HepG2 (cell line): ENCODE results near the gene FRMD4B. TPM values are rescaled to one million over a fixed set of nuclear protein-coding genes. Genes with fewer than 3 reads are reported as not detected.
A peak's percentile ranks its signal among the peaks of the same experiment; 100 is the strongest.

Source experiments
- ATAC-seq: fragments of 200-7000 bp; cut with Tn5 transposase; 3 replicates; pipeline ENCODE4 v1.9.1; 2020; ENCODE audit warnings: mild to moderate bottlenecking, moderate library complexity
- BruUV-seq: library from RNA; stranded (reverse); fragments of 400-500 nt; replicated peaks from 2 replicates; lab custom pipeline; 2021; lab: Mats Ljungman, UMichigan
- CTCF ChIA-PET: fragments of 300-600 bp; formaldehyde crosslinking; extraction: SDS; loops from one replicate; lab custom pipeline; 2021; ENCODE audit warnings: low total read pairs, inconsistent platforms, low intra/inter-chr PET ratio; lab: Yijun Ruan, JAX
- POLR2A ChIA-PET: fragments of 350-600 bp; sonication (Branson Sonifier 250); formaldehyde crosslinking; loops from one replicate; lab custom pipeline; 2020; ENCODE audit warnings: antibody characterized with exemption, inconsistent platforms; lab: Yijun Ruan, JAX
- DNase-seq: peaks from one replicate; pipeline ENCODE4 v3.0.0-alpha.2; 2015; ENCODE audit warnings: low spot score
- FAIRE-seq: peaks from 3 replicates; lab custom pipeline; 2011; peaks lifted over from hg19 to GRCh38; lab: Jason Lieb, UNC
- H2AFZ ChIP-seq: one replicate; pipeline ENCODE4 v1.6.1; 2011; ENCODE audit warnings: low read length, inconsistent platforms
- H3K27ac ChIP-seq: fragments of 300-600 bp; 3 replicates; pipeline ENCODE4 v1.8.0; 2011; ENCODE audit warnings: mixed run types, mild to moderate bottlenecking, mixed read lengths, low read length, inconsistent platforms; ENCODE audit not compliant: insufficient read depth; ENCODE audit errors: extremely low read length
- H3K27me3 ChIP-seq, 2 experiments: fragments of 200-600 bp in 1 of 2; 2 replicates in 1 of 2; 3 replicates in 1 of 2; pipeline versions ENCODE4 v1.6.0 to v1.8.0; 2011; ENCODE audit warnings: low read length in 2 of 2, mild to moderate bottlenecking in 2 of 2, moderate library complexity in 2 of 2, inconsistent platforms in 1 of 2; ENCODE audit not compliant: insufficient read depth in 2 of 2, control insufficient read depth in 1 of 2
- H3K36me3 ChIP-seq, 2 experiments: fragments of 200-600 bp in 1 of 2; replicated peaks in 1 of 2; 2 replicates in 1 of 2; 3 replicates in 1 of 2; pipeline versions ENCODE4 v1.5.1 to v1.8.0; 2011; ENCODE audit warnings: low read length in 2 of 2, inconsistent platforms in 1 of 2; ENCODE audit not compliant: insufficient read depth in 2 of 2, control insufficient read depth in 1 of 2
- H3K4me1 ChIP-seq: 2 replicates; pipeline ENCODE4 v1.5.1; 2012; ENCODE audit warnings: low read length, inconsistent platforms; ENCODE audit not compliant: insufficient read depth
- H3K4me2 ChIP-seq: 2 replicates; pipeline ENCODE4 v1.6.0; 2011; ENCODE audit warnings: low read depth, low read length, inconsistent platforms
- H3K4me3 ChIP-seq, 3 experiments: fragments of 200-600 bp in 1 of 3; sonication (generic), shearing (Covaris generic) in 1 of 3; replicated peaks in 1 of 3; 2 replicates each; pipeline ENCODE4 v1.5.1; 2011 to 2016; ENCODE audit warnings: low read length in 3 of 3, inconsistent platforms in 2 of 3, low read depth in 2 of 3, mild to moderate bottlenecking in 2 of 3, control low read depth in 1 of 3, mixed read lengths in 1 of 3; ENCODE audit not compliant: insufficient read depth in 1 of 3
- H3K79me2 ChIP-seq: one replicate; pipeline ENCODE4 v1.6.1; 2011; ENCODE audit warnings: low read length, inconsistent platforms; ENCODE audit not compliant: insufficient read depth
- H3K9ac ChIP-seq: 2 replicates; pipeline ENCODE4 v1.6.0; 2011; ENCODE audit warnings: mild to moderate bottlenecking, low read depth, low read length, inconsistent platforms; ENCODE audit not compliant: insufficient read depth
- H3K9me3 ChIP-seq: 2 replicates; pipeline ENCODE4 v1.5.1; 2012; ENCODE audit warnings: mild to moderate bottlenecking, low read length
- H4K20me1 ChIP-seq: 2 replicates; pipeline ENCODE4 v1.6.0; 2011; ENCODE audit warnings: inconsistent platforms, mild to moderate bottlenecking, low read length, moderate library complexity; ENCODE audit not compliant: insufficient read depth
- ATF6 ChIP-seq: sonication (generic); formaldehyde crosslinking; conservative IDR thresholded peaks from 2 replicates; pipeline ENCODE4 v1.4.0; 2020; ENCODE audit warnings: missing genetic modification reagents
- GFI1 ChIP-seq: sonication (generic); formaldehyde crosslinking; IDR thresholded peaks from 2 replicates; pipeline ENCODE4 v1.5.0; 2020; ENCODE audit warnings: missing genetic modification reagents, mild to moderate bottlenecking, borderline replicate concordance
- MAFK ChIP-seq, 2 experiments: IDR thresholded peaks in 1 of 2; conservative IDR thresholded peaks in 1 of 2; 2 replicates each; pipeline ENCODE4 v1.6.1; 2011; ENCODE audit warnings: improper control_type of control experiment in 2 of 2, low read length in 2 of 2
- PHF20 ChIP-seq: sonication (generic); formaldehyde crosslinking; IDR thresholded peaks from 2 replicates; pipeline ENCODE4 v1.5.0; 2020; ENCODE audit warnings: mild to moderate bottlenecking, missing genetic modification reagents
- WGBS: methylation state at CpG from one replicate; pipeline ENCODE4 v1.1.6; 2017; ENCODE audit warnings: low lambda C conversion rate; 5-methylcytosine and 5-hydroxymethylcytosine counted together
- in situ Hi-C: cut with HindIII; loops from 2 replicates; pipeline ENCODE4 v1.10.0; 2017; ENCODE audit warnings: low pct_unique_long_range_greater_than_20kb; ENCODE audit not compliant: extremely low pct_ligation_motif_present
- intact Hi-C: fragments of 100-400 bp; cut with micrococcal nuclease; formaldehyde crosslinking; loops from one replicate; pipeline ENCODE4 v1.10.0; 2022; ENCODE audit not compliant: unreplicated experiment
- polyA plus RNA-seq, 8 experiments: library from polyadenylated mRNA; depleted of rRNA in 3 of 8; stranded (reverse) in 7 of 8; unstranded in 1 of 8; fragments of >200 nt; fragmentation: Illumina TruSeq in 4 of 8; extraction: Trizol in 4 of 8; gene quantifications; 2 replicates each; pipeline versions ENCODE4 v1.2.1 to v1.2.3, GENCODE V29; 2011 to 2016; ENCODE audit warnings: low read depth in 4 of 8, missing spikeins in 1 of 8, mixed read lengths in 1 of 8; ENCODE audit not compliant: insufficient read depth in 1 of 8
- total RNA-seq, 5 experiments: library from RNA; depleted of rRNA; stranded (reverse); fragments of >200 nt; fragmentation: Illumina TruSeq; extraction: Trizol; gene quantifications; 2 replicates each; pipeline ENCODE4 v1.2.3, GENCODE V29; 2016; ENCODE audit warnings: low read depth in 1 of 5

Gene FRMD4B
- total and polyA plus RNA-seq, 2 of the 13 experiments (the other 11 are each of a cell fraction or from before 2014, with no cell fraction given), result 3.0 to 3.3 TPM

DNA sequence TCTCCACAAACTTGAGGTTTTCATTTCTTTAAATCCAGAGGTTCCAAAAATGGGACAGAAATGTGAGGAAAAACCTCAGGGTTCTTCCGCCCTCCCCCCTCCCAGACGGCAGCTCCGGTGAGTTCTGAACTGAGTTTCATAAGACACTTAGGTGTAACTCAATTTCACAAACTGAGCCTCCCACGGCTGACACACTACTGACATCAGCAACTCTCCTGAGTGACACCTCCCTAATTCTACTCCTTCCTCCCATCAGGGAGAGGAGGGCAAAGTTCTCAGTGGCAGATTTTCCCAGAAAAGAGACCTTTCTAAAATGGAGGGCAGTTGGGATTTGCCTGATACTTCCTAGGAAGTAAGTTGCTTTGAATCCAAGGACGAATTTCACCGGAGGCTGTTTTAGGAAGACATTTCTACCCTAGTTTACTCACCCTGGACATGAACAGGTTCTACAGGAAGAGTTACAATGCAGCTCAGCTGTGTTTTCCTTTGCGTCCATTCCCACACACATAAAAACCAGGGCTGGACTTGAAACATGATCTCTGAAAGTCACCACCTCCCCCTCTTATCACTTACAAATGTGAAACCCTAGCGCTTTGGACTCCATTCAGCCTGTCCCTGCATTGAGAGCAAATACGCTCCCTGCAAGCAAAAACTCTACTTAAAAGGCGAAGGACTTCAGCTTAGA, 185.4 kb downstream of the FRMD4B start (continued):
- peak; percentile 59 for TF ChIP-seq GFI1 (CRISPR knock-in tag)

- Histone ChIP-seq H3K79me2 (no peaks in the 10 kb centered on the region), H3K27me3 (no peaks in the 10 kb centered on the region), H3K9me3 (no peaks in the 10 kb centered on the region), H3K4me1 (peaks cover 18% of the 10 kb centered on the region), H3K4me2 (peak overlapping the region; percentile 88), H3K4me3 (peak overlapping the region; percentile 58 to 96 (median 71)), H4K20me1 (no peaks in the 10 kb centered on the region), H3K9ac (peak overlapping the region; percentile 85), H2AFZ (peak overlapping the region; percentile 95), H3K27ac (peak overlapping the region; percentile 98), H3K36me3 (no peaks in the 10 kb centered on the region; a peak in 1 of 5 replicates)
- peak; percentile 24 for ATAC-seq
- FAIRE-seq, result no peak
- WGBS, result under 1% methylated on average over 6 of the region's 6 CpGs
- in situ Hi-C loops (no loop called here), intact Hi-C loops (loop anchor here (1.0 kb wide), 3 partner anchors 13 to 116 kb away; partner anchors contain the start of gene ARL6IP5)
- BruUV-seq, result TSS peak; percentile 81
- peak in 1 of 2 experiments; percentile 40; a peak in 2 of 4 replicates for TF ChIP-seq MAFK (conservative IDR thresholded peaks at IDR 0.05 in 1 of 2, IDR thresholded peaks at IDR 0.05 in 1 of 2; ENCODE audit: low read length in 2 of 2)
- no peak for TF ChIP-seq ATF6 (CRISPR knock-in tag)
- TF ChIP-seq PHF20 (CRISPR knock-in tag), result 0 out of 2 replicates have a peak, but pooled peaks have one; percentile 11
- DNase-seq, result no peak
- ChIA-PET POLR2A (interaction anchor here (0.9 to 2.6 kb wide), 5 partner anchors 12 to 120 kb away, joined by 3 to 11 read pairs (median 3); partner anchors contain the start of gene UBA3), CTCF (no interaction called here)
Observed at GRCh38 chr3:69199942-69200341, 185.9 kb downstream of the FRMD4B start.
